IMR-90 (cell line): ENCODE results near the gene TANGO2. TPM values are rescaled to one million over a fixed set of nuclear protein-coding genes. Genes with fewer than 3 reads are reported as not detected.

Experiments
- ATAC-seq: fragments of 200-7000 bp; cut with Tn5 transposase; 2 replicates; pipeline ENCODE4 v1.9.1; 2020; ENCODE audit warnings: low read depth, mild to moderate bottlenecking, moderate library complexity
- BruUV-seq: library from RNA; stranded (reverse); fragments of 400-500 nt; replicated peaks from 2 replicates; lab custom pipeline; 2021; lab: Mats Ljungman, UMichigan
- CTCF ChIA-PET: fragments of 300-600 bp; formaldehyde crosslinking; extraction: SDS; loops from one replicate; lab custom pipeline; 2021; ENCODE audit warnings: antibody characterized with exemption; lab: Yijun Ruan, JAX
- POLR2A ChIA-PET: fragments of 300-600 bp; sonication (Branson Sonifier 250); formaldehyde crosslinking; loops from one replicate; lab custom pipeline; 2022; ENCODE audit warnings: antibody characterized with exemption; ENCODE audit not compliant: unreplicated experiment; lab: Charles Lee
- DNase-seq: peaks from one replicate; pipeline ENCODE4 v3.0.0; 2013
- H2AFZ ChIP-seq: replicated peaks from 2 replicates; pipeline ENCODE3; 2013; ENCODE audit warnings: low read length, mild to moderate bottlenecking; ENCODE audit not compliant: poor library complexity
- H2AK5ac ChIP-seq: 2 replicates; pipeline ENCODE4 v1.6.1; 2013; ENCODE audit warnings: low read depth, low read length, inconsistent platforms
- H2AK9ac ChIP-seq: replicated peaks from 2 replicates; pipeline ENCODE3; 2013; ENCODE audit warnings: mild to moderate bottlenecking, low read depth, low read length, moderate library complexity; ENCODE audit not compliant: poor library complexity
- H2BK120ac ChIP-seq: 2 replicates; pipeline ENCODE4 v1.6.1; 2013; ENCODE audit warnings: low read depth, low read length, inconsistent platforms
- H2BK15ac ChIP-seq: 3 replicates; pipeline ENCODE4 v1.6.1; 2013; ENCODE audit warnings: low read depth, low read length, inconsistent platforms
- H2BK20ac ChIP-seq: 2 replicates; pipeline ENCODE4 v1.6.1; 2013; ENCODE audit warnings: low read depth, mild to moderate bottlenecking, inconsistent platforms, low read length, moderate library complexity
- H2BK5ac ChIP-seq: 2 replicates; pipeline ENCODE4 v1.6.1; 2013; ENCODE audit warnings: mild to moderate bottlenecking, low read depth, low read length, inconsistent platforms; ENCODE audit not compliant: poor library complexity, severe bottlenecking
- H3K14ac ChIP-seq: replicated peaks from 2 replicates; pipeline ENCODE4 v1.6.1; 2013; ENCODE audit warnings: low read depth, low read length, inconsistent platforms
- H3K18ac ChIP-seq: 2 replicates; pipeline ENCODE4 v1.6.1; 2013; ENCODE audit warnings: low read depth, low read length, control low read depth
- H3K23ac ChIP-seq: 2 replicates; pipeline ENCODE4 v1.6.1; 2013; ENCODE audit warnings: low read depth, low read length, inconsistent platforms
- H3K27ac ChIP-seq: 2 replicates; pipeline ENCODE4 v1.5.1; 2013; ENCODE audit warnings: mild to moderate bottlenecking, control low read depth, low read length; ENCODE audit not compliant: insufficient read depth
- H3K27me3 ChIP-seq: 2 replicates; pipeline ENCODE4 v1.6.1; 2013; ENCODE audit warnings: low read length; ENCODE audit not compliant: control insufficient read depth, insufficient read depth
- H3K36me3 ChIP-seq: 2 replicates; pipeline ENCODE4 v1.6.1; 2013; ENCODE audit warnings: low read length, mixed read lengths; ENCODE audit not compliant: control insufficient read depth, insufficient read depth
- H3K4ac ChIP-seq: 2 replicates; pipeline ENCODE4 v1.6.1; 2013; ENCODE audit warnings: low read depth, low read length, inconsistent platforms
- H3K4me1 ChIP-seq: 2 replicates; pipeline ENCODE4 v1.6.1; 2013; ENCODE audit warnings: low read length, mixed read lengths; ENCODE audit not compliant: control insufficient read depth, insufficient read depth
- H3K4me2 ChIP-seq: 2 replicates; pipeline ENCODE4 v1.6.1; 2013; ENCODE audit warnings: low read depth, mild to moderate bottlenecking, control low read depth, low read length, moderate library complexity
- H3K4me3 ChIP-seq: 2 replicates; pipeline ENCODE4 v1.5.1; 2013; ENCODE audit warnings: low read depth, mild to moderate bottlenecking, control low read depth, low read length, moderate library complexity; ENCODE audit not compliant: insufficient read depth
- H3K56ac ChIP-seq: 2 replicates; pipeline ENCODE4 v1.6.1; 2013; ENCODE audit warnings: low read length, inconsistent platforms; ENCODE audit not compliant: insufficient read depth; ENCODE audit errors: extremely low read depth
- H3K79me1 ChIP-seq, 2 experiments: 2 replicates each; pipeline ENCODE4 v1.6.1; 2013; ENCODE audit warnings: low read length in 2 of 2, inconsistent platforms in 1 of 2, low read depth in 1 of 2
- H3K9ac ChIP-seq: 2 replicates; pipeline ENCODE4 v1.6.1; 2013; ENCODE audit warnings: low read depth, low read length, control low read depth
- H3K9me1 ChIP-seq: 2 replicates; pipeline ENCODE4 v1.6.1; 2013; ENCODE audit warnings: low read length, inconsistent platforms; ENCODE audit not compliant: insufficient read depth
- H3K9me3 ChIP-seq: 2 replicates; pipeline ENCODE4 v1.6.1; 2013; ENCODE audit warnings: low read length; ENCODE audit not compliant: control insufficient read depth, insufficient read depth
- H4K20me1 ChIP-seq: 2 replicates; pipeline ENCODE4 v1.6.1; 2013; ENCODE audit warnings: low read length, inconsistent platforms; ENCODE audit not compliant: insufficient read depth
- H4K5ac ChIP-seq: 2 replicates; pipeline ENCODE4 v1.6.1; 2013; ENCODE audit warnings: mild to moderate bottlenecking, low read depth, low read length, control low read depth
- H4K8ac ChIP-seq, 2 experiments: 2 replicates each; pipeline ENCODE4 v1.6.1; 2013; ENCODE audit warnings: low read depth in 2 of 2, low read length in 2 of 2, control low read depth in 1 of 2, inconsistent platforms in 1 of 2
- H4K91ac ChIP-seq: 2 replicates; pipeline ENCODE4 v1.6.1; 2013; ENCODE audit warnings: low read depth, low read length, inconsistent platforms; ENCODE audit not compliant: insufficient read depth
- FOS ChIP-seq: fragments of 150-350 bp; IDR thresholded peaks from 2 replicates; pipeline ENCODE4 v1.6.1; 2016; ENCODE audit warnings: low read depth, low read length
- MAFK ChIP-seq: IDR thresholded peaks from 2 replicates; pipeline ENCODE4 v1.6.1; 2012; ENCODE audit warnings: low read depth, low read length, improper control_type of control experiment
- MAZ ChIP-seq: IDR thresholded peaks from 2 replicates; pipeline ENCODE4 v1.6.1; 2012; ENCODE audit warnings: low read depth, mild to moderate bottlenecking, low read length, improper control_type of control experiment, moderate library complexity, borderline replicate concordance
- NFE2L2 ChIP-seq: fragments of 150-350 bp; IDR thresholded peaks from 2 replicates; pipeline ENCODE4 v1.6.1; 2016; ENCODE audit warnings: low read depth, mild to moderate bottlenecking, low read length
- RCOR1 ChIP-seq: IDR thresholded peaks from 2 replicates; pipeline ENCODE4 v1.6.1; 2012; ENCODE audit warnings: mild to moderate bottlenecking, low read length, improper control_type of control experiment; ENCODE audit not compliant: insufficient replicate concordance
- RFX5 ChIP-seq: IDR thresholded peaks from 2 replicates; pipeline ENCODE4 v1.8.0; 2012; ENCODE audit warnings: low read depth, mild to moderate bottlenecking, low read length, moderate library complexity
- SMC3 ChIP-seq: fragments of 150-350 bp; IDR thresholded peaks from 2 replicates; pipeline ENCODE4 v1.6.1; 2016; ENCODE audit warnings: low read depth, mild to moderate bottlenecking, antibody characterized with exemption, low read length, moderate library complexity
- USF2 ChIP-seq: fragments of 150-350 bp; IDR thresholded peaks from 2 replicates; pipeline ENCODE4 v1.6.1; 2017; ENCODE audit warnings: mild to moderate bottlenecking, antibody characterized with exemption, low read length, low read depth
- WGBS, 2 experiments: methylation state at CpG; one replicate each; pipeline versions ENCODE4 v1.1.5 to v1.1.7; 2013; ENCODE audit warnings: missing lambda C conversion rate in 2 of 2; ENCODE audit not compliant: insufficient read length in 1 of 2; ENCODE audit errors: extremely low coverage in 2 of 2; 5-methylcytosine and 5-hydroxymethylcytosine counted together
- dilution Hi-C: fragments of 300-500 bp; cut with HindIII; formaldehyde crosslinking; loops from one replicate; pipeline ENCODE4 v1.14.3; 2018; ENCODE audit warnings: low sequenced_read_pairs; ENCODE audit not compliant: unreplicated experiment
- in situ Hi-C: fragments of 300-500 bp; cut with MboI; formaldehyde crosslinking; loops from 3 replicates; pipeline ENCODE4 v1.14.3; 2019; ENCODE audit warnings: low sequenced_read_pairs, inconsistent platforms, mixed read lengths
- intact Hi-C: fragments of 100-400 bp; cut with micrococcal nuclease; formaldehyde crosslinking; loops from 2 replicates; pipeline ENCODE4 v1.10.0; 2022
- polyA plus RNA-seq, 3 experiments: library from polyadenylated mRNA; depleted of rRNA; stranded (reverse); fragments of >200 nt; gene quantifications; 2 replicates each; pipeline ENCODE4 v1.2.3, GENCODE V29; 2012; ENCODE audit warnings: low replicate concordance in 1 of 3
- total RNA-seq: library from RNA; depleted of rRNA; stranded (reverse); fragments of >200 nt; gene quantifications from 2 replicates; pipeline ENCODE4 v1.2.3, GENCODE V29; 2012
- TF ChIP-seq, protein P1 (sequence below): conservative IDR thresholded peaks from 2 replicates; pipeline ENCODE4 v1.5.1; 2012; ENCODE audit warnings: mild to moderate bottlenecking, low read depth, low read length, improper control_type of control experiment

The TANGO2 gene
- total and polyA plus RNA-seq, 2 of the 4 experiments (the other 2 are of a cell fraction) = 45.1 to 75.1 TPM

DNA sequence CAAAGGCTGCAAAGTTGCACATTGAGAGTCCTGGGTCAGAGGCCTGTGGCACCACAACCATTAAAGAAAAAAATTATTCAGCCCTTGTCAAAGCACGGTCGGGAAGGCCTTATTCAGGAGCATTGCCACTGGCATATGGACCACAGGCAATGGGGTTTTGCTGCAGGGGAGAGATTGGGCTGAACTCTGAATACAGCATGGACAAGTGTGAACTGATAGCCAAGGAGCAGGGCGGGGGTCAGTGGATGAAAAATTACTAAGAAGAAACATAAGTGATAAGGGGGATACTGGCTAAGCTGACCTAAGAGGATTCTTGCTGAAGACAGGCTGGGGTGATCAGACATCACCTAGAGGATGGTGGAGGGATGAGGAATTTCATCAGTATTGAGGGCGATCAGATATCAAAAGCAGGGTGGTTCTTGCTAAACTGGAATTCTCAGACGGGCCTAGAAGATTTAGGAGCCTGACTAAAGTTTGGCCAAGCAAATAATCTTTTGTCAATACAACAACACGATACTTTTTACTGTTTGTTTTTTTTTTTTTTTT is 55.8 kb downstream of the TANGO2 start:
- TF ChIP-seq FOS (no peak), USF2 (no peak), RCOR1 (no peak), MAZ (no peak), MAFK (no peak), RFX5 (no peak), NFE2L2 (no peak), SMC3 (no peak)
- TF ChIP-seq, protein P1, sequence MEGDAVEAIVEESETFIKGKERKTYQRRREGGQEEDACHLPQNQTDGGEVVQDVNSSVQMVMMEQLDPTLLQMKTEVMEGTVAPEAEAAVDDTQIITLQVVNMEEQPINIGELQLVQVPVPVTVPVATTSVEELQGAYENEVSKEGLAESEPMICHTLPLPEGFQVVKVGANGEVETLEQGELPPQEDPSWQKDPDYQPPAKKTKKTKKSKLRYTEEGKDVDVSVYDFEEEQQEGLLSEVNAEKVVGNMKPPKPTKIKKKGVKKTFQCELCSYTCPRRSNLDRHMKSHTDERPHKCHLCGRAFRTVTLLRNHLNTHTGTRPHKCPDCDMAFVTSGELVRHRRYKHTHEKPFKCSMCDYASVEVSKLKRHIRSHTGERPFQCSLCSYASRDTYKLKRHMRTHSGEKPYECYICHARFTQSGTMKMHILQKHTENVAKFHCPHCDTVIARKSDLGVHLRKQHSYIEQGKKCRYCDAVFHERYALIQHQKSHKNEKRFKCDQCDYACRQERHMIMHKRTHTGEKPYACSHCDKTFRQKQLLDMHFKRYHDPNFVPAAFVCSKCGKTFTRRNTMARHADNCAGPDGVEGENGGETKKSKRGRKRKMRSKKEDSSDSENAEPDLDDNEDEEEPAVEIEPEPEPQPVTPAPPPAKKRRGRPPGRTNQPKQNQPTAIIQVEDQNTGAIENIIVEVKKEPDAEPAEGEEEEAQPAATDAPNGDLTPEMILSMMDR = no peak
- peaks cover 13% of the 10 kb centered on the region for H4K20me1 ChIP-seq
- H3K4me2 ChIP-seq = no peak overlapping the region
- no peak overlapping the region for H2AK5ac ChIP-seq
- intact Hi-C loops (no loop called here), dilution Hi-C loops (no loop called here), in situ Hi-C loops (no loop called here)
- peaks cover 5% of the 10 kb centered on the region for H3K4me1 ChIP-seq
- H4K8ac ChIP-seq = no peak overlapping the region
- H2BK20ac ChIP-seq = no peak overlapping the region
- no TSS peak for BruUV-seq
- H3K9me1 ChIP-seq = peaks cover 6% of the 10 kb centered on the region; the same call in 1 of the 2 replicates
- H3K4me3 ChIP-seq = no peak overlapping the region
- H3K4ac ChIP-seq = no peak overlapping the region
- H2BK5ac ChIP-seq = no peak overlapping the region
- peaks cover 4 to 12% of the 10 kb centered on the region in 2 experiments for H3K79me1 ChIP-seq
- no peaks in the 10 kb centered on the region for H3K9me3 ChIP-seq
- H2BK120ac ChIP-seq = no peak overlapping the region
- no peaks in the 10 kb centered on the region for H3K36me3 ChIP-seq
- no peak overlapping the region for H2AK9ac ChIP-seq
- no peak overlapping the region for H3K23ac ChIP-seq
- H3K14ac ChIP-seq = no peak overlapping the region
- H4K5ac ChIP-seq = no peak overlapping the region
- no peaks in the 10 kb centered on the region for H3K27me3 ChIP-seq
- H3K27ac ChIP-seq = no peak overlapping the region
- H2AFZ ChIP-seq = no peak overlapping the region
- ATAC-seq = no peak
- no peak overlapping the region for H4K91ac ChIP-seq
- ChIA-PET POLR2A (no interaction called here), CTCF (no interaction called here)
- no peak for DNase-seq
- H3K56ac ChIP-seq = no peak overlapping the region
- H2BK15ac ChIP-seq = no peak overlapping the region
- 47% methylated on average over 2 of the region's 6 CpGs; no CpG with 5 or more reads in 1 of the 2 experiments for WGBS, 2 experiments
- no peak overlapping the region for H3K9ac ChIP-seq
- no peak overlapping the region for H3K18ac ChIP-seq
